DMS114 treated with DMSO at 0.1 percent for 48 hours (cell line): ENCODE results near the gene FSIP2.

Experiments used
- DNase-seq: peaks from one replicate; lab custom pipeline; 2025; ENCODE audit not compliant: unreplicated experiment; lab: John Stamatoyannopoulos, UW

FSIP2 gene, protein sequence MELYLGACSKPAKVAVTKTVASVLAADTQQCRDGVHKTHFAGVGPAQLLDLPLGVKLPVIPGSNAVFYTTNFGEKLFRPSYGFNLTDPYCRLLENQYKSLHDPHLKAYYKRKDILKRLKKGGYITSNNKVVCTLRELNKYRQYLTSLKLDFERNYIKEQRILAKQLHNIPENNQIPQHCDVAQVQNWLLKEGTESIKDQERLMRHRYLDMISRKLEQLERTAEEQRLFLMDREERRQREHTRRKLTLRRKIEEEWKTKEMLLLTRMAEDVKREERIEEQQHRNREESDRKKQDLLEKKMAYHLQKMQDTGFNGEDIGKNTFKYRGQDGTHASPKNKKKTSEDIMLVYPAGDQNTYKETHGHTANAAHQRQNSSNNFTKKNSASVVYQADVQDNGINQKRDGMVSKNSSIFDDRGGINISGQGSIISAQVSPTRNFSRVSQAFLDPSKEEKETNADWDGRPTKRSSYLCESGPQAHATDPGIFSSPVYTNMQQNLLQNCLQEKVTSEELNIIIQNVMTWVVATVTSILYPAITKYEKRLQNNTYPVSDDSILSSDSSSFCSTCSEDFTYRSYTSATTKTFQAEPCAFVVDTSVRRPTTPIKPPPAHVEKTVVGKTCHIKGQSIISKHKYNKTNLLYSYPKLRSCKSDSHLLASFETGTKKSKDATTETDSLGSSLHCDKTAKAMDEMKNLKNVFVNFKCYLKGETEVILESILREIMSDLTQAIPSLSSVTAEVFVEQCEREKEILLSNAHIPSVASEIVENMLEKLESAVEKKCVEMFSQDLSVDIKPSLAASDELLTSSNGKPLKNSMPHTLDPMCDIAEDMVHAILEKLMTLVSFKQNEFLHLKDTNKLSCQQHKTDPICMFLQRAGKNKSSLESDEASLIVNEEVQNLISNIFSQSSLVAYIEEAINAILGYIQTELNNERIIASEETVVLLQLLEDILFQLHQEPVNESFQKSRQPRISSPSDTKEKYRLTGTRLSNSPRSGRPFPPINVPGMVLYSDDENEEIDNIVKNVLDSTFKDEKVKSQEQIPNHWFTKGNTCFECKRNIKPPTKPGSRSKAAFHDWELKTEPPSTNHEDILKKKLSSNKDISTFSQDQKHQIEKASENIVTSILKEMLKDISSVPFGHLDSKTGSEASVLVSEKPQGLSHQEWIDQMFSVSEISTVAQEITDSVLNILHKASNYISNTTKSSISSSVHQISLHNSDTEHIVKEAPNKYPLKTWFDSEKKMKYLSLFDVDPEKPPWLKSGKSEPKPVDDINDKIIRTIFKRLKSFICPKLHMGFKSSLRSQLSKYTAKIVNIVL (N-terminal part only)

DNA sequence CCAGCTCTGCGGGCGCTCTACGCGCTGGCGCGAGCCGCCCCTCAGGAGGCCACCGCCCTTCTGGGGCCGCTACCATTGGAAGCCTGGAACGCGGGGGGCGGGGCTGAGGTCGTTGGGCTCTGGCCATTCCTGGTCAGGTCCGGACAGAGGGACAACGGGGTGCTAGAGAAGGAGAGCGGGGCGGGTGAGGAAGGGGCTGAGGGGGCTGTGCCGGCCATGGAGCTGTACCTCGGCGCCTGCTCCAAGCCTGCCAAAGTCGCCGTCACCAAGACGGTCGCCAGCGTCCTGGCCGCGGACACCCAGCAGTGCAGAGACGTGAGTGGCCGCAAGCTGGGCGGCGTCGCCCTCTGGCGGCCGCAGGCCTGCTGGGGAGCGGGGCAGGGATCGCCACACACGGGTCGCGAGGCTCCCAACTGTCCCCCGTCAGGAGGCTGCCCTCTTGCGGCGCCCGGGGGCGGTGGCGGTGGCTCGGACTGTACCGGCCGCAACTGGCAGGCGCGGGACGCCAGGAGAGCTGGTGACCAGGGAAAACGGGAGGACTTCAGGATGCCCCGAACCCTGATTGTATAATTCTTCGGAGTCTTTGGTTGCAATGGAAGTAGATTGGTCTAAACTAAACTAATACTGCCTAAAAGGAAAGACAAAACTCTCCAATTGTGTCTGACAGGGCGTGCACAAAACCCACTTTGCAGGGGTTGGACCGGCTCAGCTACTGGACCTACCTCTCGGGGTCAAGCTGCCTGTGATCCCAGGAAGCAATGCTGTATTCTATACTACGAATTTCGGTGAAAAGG, at the start of gene FSIP2:
TSS of gene FSIP2 (plus strand) at position 126 of the 794 bp plus-strand sequence. CDS start at position 217, 91 bp downstream.
- peak; percentile 55 for DNase-seq

DNA sequence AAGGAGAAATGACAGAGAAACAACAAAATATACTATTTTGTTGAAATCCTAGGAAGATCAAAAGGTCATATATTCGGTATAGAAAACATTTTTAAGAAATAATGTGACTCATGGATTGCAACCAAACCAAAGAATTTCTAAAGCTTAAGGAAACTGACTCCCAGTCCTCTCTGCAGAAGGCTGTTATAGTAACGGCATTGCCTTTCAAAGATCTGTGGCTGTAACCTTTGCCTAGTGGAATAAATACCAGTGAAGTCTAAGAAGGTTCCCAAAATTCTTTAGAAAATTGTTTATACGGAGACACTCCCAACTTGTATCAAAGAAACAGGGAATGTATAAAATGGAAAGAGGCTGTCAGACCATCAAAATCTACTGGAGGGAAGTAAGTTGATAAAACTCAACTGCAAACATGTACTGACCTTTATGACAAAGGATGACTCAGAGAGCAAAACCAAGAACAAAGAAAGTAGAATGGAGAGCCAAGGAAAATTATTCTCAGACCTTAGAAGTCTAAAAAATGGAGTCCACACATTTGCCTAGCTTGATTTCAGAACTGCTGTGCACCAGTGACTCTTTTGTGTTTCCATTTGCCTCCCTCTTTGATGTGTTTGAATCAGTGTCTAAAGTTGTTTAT, 48.6 kb upstream of the FSIP2 start:
- no peak for DNase-seq

DNA sequence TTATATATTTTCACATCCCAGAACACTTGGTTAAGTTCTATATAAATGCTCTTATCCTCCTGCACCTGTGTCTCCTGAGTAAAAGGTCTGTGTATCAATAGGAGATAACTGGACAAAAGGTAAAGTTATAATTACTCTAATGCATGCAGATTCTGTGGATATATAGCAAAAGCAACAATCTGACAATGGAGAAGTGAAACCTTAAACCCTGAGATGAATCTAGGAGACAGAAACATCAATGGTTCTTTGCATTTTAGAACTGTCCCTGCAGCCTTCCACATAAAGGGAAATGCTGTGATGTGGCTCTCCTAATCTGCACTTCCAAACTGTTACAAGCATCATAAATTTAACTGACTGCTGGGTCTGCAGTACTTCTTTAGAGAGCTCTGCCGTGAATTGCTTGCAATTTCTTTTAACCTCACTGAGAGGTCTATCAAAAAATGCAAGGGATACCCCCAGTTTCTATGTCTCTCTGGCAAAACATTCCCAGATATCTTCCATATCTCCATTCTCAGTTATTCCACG, 42.8 kb upstream of the FSIP2 start:
- no peak for DNase-seq

DNA sequence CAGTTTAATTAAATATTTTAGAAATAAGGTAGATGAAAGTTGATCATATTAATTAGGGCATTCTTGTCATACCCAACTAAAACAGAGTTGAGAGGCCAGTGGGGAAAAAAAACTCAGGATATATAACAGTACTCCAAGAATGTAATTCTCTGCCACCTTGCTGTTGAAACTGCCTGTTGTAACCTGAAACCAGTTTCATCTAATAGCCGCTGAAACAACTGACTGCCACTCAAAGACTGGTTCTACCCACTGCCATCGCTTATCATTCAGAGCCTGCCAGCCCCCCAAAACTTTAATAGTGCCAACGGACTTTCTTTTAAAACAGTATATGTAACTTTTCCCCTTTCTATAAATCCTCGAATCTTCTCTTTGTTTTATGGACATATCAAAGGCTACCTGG, 37.7 kb upstream of the FSIP2 start:
- no peak for DNase-seq

DNA sequence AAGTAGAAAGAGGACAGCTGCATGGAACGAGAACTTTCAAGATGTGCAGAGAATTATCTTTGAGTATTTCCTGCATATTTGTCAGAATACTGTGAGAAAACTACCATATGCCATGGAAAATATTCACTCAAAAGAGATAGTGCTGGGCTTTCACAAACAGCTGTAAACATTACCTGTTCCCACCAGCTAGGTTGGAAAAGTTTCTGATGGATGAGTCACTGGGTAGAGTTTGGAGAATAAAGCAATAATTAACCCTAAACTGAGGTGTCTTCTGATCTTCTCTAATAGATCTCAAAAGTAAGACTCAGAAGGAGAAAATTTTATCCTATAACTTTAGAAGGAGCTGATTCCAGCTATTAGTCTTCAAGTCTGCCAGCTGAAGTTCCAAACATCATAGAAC, 3.9 kb upstream of the FSIP2 start:
- no peak for DNase-seq

DNA sequence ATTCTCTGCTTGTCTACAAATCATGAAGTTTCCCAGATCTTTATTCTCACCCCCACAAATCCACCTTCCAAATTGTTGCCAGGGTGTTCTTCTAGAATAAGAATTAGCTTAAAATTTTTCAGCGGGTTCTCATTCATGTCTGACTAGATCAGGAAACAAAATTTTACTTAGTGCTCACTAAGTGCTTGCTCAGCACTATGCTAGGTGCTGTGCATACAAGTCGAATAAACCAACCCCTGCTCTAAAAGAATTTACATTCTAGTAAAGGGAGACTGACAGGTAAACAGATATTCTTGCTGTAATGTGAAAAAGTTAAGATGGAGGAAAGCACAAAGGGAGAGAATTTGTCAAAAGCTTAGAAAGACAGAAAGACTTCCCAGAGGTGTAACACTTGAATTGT, 2.4 kb upstream of the FSIP2 start:
- no peak for DNase-seq

DNA sequence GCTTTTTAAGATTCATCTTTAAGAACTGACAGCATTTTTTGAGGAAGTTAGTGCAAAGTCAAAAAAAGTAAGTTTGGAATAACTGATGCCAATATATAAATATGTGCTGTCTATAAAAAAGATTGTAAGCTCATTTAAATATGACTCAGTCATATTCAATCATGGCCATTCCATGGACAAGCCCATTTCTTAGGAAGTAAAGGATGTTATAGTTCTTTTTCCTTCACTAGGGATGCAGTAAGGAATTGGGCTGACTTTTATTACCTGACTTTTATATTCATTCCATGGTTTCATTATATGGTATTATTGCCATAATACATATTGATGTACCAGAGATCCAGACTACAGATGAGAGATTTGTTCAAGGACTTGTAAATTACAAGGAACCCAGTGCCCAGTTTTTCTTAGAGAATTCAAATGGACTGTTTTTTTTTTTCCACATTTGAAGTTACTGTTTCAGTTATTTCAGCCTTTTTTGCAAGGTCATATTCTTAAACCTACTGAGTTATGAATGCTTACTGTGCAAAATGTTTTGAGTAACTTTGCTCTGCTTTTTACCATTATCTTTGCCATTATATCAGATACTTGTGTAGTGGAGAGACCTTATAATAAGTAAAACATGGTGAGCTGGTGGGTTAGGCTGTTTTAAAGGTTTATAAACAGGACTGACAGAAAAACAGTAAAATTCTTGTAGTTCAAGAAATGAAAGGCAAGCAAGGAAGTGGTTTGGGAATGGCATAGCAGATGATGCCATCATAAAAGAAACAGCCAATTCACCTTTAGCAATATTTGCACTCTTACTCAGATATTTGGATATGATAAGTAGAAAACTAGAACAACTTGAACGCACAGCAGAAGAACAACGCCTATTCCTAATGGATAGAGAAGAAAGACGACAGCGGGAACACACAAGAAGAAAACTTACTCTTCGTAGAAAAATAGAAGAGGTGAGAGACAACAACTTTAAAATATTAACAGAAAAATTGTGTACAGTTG, 7.6 kb downstream of the FSIP2 start:
- DNase-seq, result no peak

DNA sequence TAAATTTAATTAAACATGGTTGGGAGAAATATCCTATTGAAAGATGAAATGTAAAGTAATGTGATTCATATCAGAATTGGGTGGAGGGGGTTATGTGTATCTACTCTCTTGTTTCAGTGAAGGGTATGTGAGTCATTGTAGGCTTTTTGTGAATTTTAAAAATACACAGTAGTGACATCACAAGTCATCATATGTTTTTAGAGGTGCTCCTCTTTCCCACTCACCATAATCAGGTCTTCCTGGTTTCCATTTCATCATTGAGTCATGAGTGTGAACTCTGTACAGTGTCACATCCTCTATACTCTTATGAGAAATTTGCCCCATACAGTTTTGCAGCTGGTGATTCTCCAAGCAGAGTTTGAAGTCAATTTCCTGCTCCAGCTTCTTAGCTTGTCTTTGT, 18.8 kb downstream of the FSIP2 start:
- DNase-seq, result no peak

DNA sequence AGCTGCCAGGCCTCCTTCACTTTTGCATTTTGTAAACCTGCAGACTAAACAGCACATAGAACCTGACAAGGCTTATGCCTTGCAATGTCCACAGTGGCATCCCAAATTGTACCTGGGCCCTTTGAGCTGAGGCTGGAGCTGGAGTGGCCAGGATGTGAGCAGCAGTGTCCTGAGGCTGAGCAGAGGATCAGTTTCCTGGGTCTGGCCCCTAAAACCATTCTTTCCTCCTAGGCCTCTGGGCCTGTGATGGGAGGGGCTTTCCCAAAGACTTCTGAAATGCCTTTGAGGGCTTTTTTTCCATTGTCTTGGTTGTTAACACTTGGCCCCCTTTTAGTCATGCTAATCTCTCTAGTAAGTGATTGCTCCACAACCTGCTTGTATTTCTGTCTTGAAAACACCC, 32.8 kb downstream of the FSIP2 start:
- no peak for DNase-seq

DNA sequence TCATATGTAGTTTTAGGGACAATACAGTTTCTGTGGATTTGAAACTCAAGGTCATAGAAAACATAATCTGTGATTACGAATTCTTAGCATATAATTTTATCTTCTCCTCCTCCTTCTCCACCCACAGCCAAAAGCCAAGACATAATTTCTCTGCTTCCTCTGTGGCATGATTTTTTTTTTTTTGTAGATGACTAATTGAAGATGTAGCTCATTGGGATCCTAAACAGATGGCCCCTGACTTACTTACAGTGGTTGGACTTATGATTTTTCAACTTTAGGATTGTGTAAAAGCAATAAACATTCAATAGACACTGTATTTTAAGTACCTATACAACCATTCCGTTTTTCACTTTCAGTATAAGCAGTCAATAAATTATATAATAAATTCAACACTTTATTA, 42.3 kb downstream of the FSIP2 start:
- no peak for DNase-seq

DNA sequence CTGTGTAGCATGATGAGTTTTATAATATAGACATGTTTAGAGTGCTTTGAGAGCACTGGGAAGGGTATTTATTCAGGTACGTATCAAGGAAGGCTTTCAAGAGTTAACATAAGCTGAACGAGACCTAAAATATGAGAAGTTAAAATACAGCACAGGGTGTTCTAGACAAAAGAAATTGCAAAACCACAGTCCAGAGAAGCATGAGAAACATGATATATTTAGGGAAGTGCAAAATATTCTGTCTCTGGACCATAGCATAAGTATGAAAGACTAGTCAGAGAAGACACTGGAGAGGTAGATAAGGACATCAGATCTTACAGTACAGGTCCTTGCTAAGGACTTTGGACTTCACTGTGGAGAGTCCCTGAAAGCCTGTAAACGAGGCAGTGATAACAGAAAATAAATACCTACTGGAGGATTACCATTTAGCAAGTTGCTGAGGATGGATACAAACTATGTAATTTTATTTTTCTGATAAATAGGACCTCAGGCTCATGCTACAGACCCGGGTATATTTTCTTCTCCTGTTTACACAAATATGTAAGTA, 43.7 kb downstream of the FSIP2 start:
- no peak for DNase-seq

DNA sequence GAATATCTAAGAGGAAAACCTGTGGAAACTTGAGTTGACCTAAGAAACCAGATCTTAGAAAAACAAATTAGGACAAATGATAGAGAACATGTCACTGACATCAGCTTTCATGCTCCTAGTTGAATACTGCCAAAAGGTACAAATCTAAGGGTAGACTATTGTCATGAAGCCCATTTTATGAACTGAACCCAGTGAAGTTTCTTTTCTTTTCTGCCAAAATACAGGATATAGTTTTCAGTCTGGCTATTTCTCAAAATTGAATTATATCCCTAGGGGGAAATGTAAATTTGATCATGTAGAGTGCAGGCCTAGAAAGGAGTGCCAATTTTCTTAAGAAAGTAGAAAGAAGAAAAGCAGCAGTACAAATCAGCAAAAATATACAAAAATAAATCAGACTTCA, 46.6 kb downstream of the FSIP2 start:
- no peak for DNase-seq

DNA sequence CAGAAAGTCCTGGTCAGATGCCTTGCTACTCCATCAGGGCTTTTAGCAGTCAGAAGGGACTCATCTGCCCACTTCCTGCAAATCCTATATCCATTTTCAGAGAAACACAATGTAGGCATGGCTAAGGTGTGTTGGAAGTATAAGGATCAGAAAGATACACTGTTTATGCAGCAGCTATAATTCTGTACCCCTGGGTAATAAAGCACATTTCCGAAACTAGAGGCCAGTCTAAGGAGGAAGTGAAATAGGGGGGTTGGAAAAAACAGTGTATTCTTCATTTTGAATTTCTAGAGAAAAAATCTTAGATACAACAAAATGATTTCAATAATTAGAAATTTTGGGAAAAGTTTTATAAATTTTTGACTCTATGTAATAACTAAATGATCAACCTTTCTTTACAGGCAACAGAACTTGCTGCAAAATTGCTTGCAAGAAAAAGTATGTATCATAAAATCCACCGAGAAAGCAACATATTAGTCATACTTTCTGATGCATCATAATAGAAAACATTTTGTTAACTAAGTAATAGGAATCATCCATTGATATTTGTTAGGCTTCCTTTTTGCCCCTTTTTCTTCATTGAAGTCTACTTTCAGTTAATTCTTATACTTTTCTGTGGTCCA, 47.4 kb downstream of the FSIP2 start:
- DNase-seq, result no peak

DNA sequence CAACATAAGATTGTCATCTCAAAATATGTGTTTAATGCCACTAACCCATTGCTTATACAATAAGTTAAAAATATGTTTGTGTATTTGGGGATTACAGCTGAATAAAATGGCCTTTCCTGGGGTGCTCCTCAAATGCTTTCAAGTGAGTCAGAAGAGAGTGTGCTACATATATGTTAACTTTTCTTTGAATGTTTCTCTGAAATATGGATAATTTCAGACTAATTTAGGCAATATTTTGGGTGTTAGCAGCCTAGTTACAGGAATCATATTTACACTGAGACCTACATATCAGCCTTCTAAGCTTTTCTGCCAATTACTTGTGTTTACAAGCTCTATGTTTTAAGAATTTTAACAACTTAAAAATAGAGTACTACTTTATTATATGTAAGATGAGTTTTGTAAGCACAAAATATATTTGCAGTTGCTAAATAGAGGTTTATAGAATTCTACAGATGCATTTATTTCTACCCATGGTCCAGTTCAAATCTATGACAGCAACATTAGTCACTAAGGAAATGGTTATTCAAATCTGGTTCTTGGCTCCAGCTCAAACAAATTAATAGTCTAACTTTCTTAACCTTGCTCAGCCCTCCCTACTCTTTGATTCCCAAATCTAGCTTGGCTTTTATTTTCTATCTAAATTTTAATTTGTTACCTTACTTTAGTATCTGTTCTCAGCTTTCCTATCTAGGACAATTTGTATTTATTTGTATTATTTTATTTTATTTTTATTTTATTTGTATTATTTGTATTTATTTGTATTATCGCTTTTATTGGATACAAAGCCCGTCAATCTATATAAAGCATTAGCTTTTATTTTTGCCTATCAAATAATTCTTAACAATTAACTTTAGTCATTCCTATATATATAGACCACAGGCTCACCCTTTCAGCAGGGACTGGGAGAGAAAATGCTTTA, 48.9 kb downstream of the FSIP2 start:
- no peak for DNase-seq

DNA sequence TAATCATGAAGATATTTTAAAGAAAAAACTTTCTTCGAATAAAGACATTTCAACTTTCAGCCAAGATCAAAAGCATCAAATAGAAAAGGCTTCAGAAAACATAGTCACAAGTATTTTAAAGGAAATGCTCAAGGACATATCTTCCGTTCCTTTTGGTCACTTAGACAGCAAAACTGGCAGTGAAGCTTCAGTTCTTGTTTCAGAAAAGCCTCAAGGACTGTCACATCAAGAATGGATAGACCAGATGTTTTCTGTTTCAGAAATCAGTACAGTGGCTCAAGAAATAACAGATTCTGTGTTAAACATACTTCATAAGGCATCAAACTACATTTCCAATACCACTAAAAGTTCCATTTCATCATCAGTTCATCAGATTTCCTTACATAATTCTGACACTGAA, 51.8 kb downstream of the FSIP2 start:
- no peak for DNase-seq

DNA sequence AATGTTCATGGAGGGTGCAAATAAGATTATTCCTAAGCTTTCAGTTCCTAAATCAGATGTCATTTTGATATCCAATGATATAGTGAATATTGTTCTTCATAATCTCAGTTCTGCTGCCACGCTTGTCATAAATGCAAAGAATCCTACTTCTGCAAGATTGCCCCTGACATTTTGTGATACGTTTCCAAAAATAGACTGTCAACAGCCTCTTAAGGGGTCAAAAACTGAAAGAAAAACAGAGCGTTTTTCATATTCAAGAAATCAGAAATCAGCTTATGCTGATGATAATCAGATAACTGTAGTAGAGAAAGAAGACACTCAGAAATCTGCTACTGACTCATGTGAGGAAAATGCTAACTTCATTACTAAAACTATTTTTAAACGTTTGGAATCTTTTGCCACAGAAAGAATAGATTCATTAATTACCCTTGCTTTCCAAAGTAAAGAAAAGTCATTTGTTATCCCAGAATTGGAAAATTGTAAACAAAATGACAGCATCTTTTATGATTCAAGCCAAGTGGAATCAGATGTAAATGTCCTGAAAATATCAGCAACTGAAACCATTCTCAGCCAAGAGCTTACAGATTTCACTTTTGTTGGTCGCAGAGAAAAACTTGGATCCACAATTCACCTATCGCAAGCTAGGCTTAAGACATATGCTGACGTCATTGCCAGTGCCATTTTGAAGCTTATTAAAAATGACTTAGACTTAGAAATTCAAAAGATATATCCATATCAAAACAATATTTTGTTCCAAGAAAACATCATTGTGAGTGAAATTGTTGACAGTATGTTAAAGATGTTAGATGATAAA, 55.1 kb downstream of the FSIP2 start:
- no peak for DNase-seq
